ENCODE data around the gene LCE1F. TPM values are rescaled to one million over a fixed set of nuclear protein-coding genes. Genes with fewer than 3 reads are reported as not detected.

LCE1F gene
- polyA plus RNA-seq, 3 donors, result not detected

Other genes with a start within 250 kb of the LCE1F start
- gene LCE3E, start 208.4 kb upstream of the LCE1F start, polyA plus RNA-seq, result not detected
- gene LCE3D, start 194.6 kb upstream of the LCE1F start, polyA plus RNA-seq, result not detected
- not detected for gene LCE3C, start 174.9 kb upstream of the LCE1F start, polyA plus RNA-seq
- not detected for gene LCE3B, start 161.3 kb upstream of the LCE1F start, polyA plus RNA-seq
- gene LCE3A, start 152.0 kb upstream of the LCE1F start, polyA plus RNA-seq, result not detected
- gene LCE2D, start 111.8 kb upstream of the LCE1F start, polyA plus RNA-seq, result not detected
- gene LCE2C, start 99.9 kb upstream of the LCE1F start, polyA plus RNA-seq, result not detected
- not detected for gene LCE2B, start 89.0 kb upstream of the LCE1F start, polyA plus RNA-seq
- not detected for gene LCE2A, start 76.8 kb upstream of the LCE1F start, polyA plus RNA-seq
- not detected for gene LCE4A, start 67.0 kb upstream of the LCE1F start, polyA plus RNA-seq
- not detected for gene KPRP, start 17.1 kb upstream of the LCE1F start, polyA plus RNA-seq
- not detected for gene LCE1E, start 11.1 kb downstream of the LCE1F start, polyA plus RNA-seq
- gene LCE1D, start 21.6 kb downstream of the LCE1F start, polyA plus RNA-seq, result not detected
- gene LCE1C, start 31.5 kb downstream of the LCE1F start, polyA plus RNA-seq, result not detected
- gene LCE1B, start 36.8 kb downstream of the LCE1F start, polyA plus RNA-seq, result not detected
- gene LCE1A, start 52.3 kb downstream of the LCE1F start, polyA plus RNA-seq, result not detected
- not detected for gene LCE6A, start 67.7 kb downstream of the LCE1F start, polyA plus RNA-seq
- gene LCE7A, start 84.9 kb downstream of the LCE1F start, polyA plus RNA-seq, result not detected
- not detected for gene SMCP, start 103.2 kb downstream of the LCE1F start, polyA plus RNA-seq
- under 1 TPM in 2 of 3 donors, not detected in 1; 0.06 to 0.40 TPM for gene IVL, start 133.4 kb downstream of the LCE1F start, polyA plus RNA-seq
- not detected for gene SPRR5, start 172.1 kb downstream of the LCE1F start, polyA plus RNA-seq
- gene SPRR4, start 195.5 kb downstream of the LCE1F start, polyA plus RNA-seq, result not detected
- gene SPRR1A, start 208.9 kb downstream of the LCE1F start, polyA plus RNA-seq, result 1 to 10 TPM in 1 of 3 donors, not detected in 2; 9.5 TPM
- gene SPRR3, start 226.6 kb downstream of the LCE1F start, polyA plus RNA-seq, result 10 to 100 TPM in 1 of 3 donors, 1 to 10 TPM in 1, under 1 TPM in 1; 0.53 to 20.3 (median 1.2) TPM

Measured in adipose tissue (tissue), 3 donors.